Measurements from ENCODE around the gene HTRA2.

- TF ChIP-seq, protein P1, sequence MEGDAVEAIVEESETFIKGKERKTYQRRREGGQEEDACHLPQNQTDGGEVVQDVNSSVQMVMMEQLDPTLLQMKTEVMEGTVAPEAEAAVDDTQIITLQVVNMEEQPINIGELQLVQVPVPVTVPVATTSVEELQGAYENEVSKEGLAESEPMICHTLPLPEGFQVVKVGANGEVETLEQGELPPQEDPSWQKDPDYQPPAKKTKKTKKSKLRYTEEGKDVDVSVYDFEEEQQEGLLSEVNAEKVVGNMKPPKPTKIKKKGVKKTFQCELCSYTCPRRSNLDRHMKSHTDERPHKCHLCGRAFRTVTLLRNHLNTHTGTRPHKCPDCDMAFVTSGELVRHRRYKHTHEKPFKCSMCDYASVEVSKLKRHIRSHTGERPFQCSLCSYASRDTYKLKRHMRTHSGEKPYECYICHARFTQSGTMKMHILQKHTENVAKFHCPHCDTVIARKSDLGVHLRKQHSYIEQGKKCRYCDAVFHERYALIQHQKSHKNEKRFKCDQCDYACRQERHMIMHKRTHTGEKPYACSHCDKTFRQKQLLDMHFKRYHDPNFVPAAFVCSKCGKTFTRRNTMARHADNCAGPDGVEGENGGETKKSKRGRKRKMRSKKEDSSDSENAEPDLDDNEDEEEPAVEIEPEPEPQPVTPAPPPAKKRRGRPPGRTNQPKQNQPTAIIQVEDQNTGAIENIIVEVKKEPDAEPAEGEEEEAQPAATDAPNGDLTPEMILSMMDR (IDR thresholded peaks at IDR 0.05) = no peak
- TF ChIP-seq POLR2A (IDR thresholded peaks at IDR 0.05) (no peak), POLR2AphosphoS5 (IDR thresholded peaks at IDR 0.05) (peak in 2 of 3 donors; percentile 80 to 86)
These were observed 15.9 kb upstream of the HTRA2 start for GRCh38 chr2:74513605-74514367.

Measured in transverse colon (tissue), 4 donors.